SK-N-SH treated with all-trans-retinoic acid at 6 μM for 48 hours (cell line): ENCODE results near the gene ADH1C.

Experiments used
- ATAC-seq: fragments of 200-7000 bp; cut with Tn5 transposase; 3 replicates; pipeline ENCODE4 v1.9.1; 2020; ENCODE audit warnings: mild to moderate bottlenecking, moderate library complexity
- ARNTL ChIP-seq: fragments of 450-650 bp; formaldehyde crosslinking; IDR thresholded peaks from 2 replicates; pipeline ENCODE4 v1.5.0; 2020; ENCODE audit warnings: low read depth, mild to moderate bottlenecking, moderate library complexity, borderline replicate concordance
- BACH2 ChIP-seq: fragments of 250-450 bp; sonication (Bioruptor Pico); IDR thresholded peaks from 2 replicates; pipeline ENCODE4 v1.9.0; 2021; ENCODE audit warnings: mild to moderate bottlenecking, borderline replicate concordance
- CREB5 ChIP-seq: fragments of 250-450 bp; sonication (Bioruptor Pico); IDR thresholded peaks from 2 replicates; pipeline ENCODE4 v1.5.1; 2020; ENCODE audit warnings: low read depth, mild to moderate bottlenecking, moderate library complexity
- CSDC2 ChIP-seq: fragments of 250-450 bp; sonication (Bioruptor Pico); IDR thresholded peaks from 2 replicates; pipeline ENCODE4 v1.5.0; 2020; ENCODE audit warnings: mild to moderate bottlenecking, moderate library complexity
- CSRNP3 ChIP-seq: fragments of 250-450 bp; sonication (Bioruptor Pico); IDR thresholded peaks from 2 replicates; pipeline ENCODE4 v1.5.1; 2021; ENCODE audit warnings: mild to moderate bottlenecking, moderate library complexity
- ESRRG ChIP-seq: fragments of 250-450 bp; sonication (Bioruptor Pico); IDR thresholded peaks from 2 replicates; pipeline ENCODE4 v1.6.1; 2021; ENCODE audit warnings: mild to moderate bottlenecking
- GLIS3 ChIP-seq: fragments of 250-450 bp; sonication (Bioruptor Pico); IDR thresholded peaks from 2 replicates; pipeline ENCODE4 v1.5.0; 2020; ENCODE audit warnings: mild to moderate bottlenecking, moderate library complexity
- PATZ1 ChIP-seq: fragments of 250-450 bp; sonication (Bioruptor Pico); IDR thresholded peaks from 2 replicates; pipeline ENCODE4 v1.8.0; 2020; ENCODE audit warnings: mild to moderate bottlenecking, moderate library complexity, borderline replicate concordance
- PPARA ChIP-seq: fragments of 250-450 bp; sonication (Bioruptor Pico); IDR thresholded peaks from 2 replicates; pipeline ENCODE4 v1.5.0; 2020; ENCODE audit warnings: mild to moderate bottlenecking, borderline replicate concordance
- RARB ChIP-seq: fragments of 250-450 bp; sonication (Bioruptor Pico); IDR thresholded peaks from 2 replicates; pipeline ENCODE4 v1.8.0; 2021; ENCODE audit warnings: mild to moderate bottlenecking, moderate library complexity
- SNAI2 ChIP-seq: fragments of 250-450 bp; sonication (Bioruptor Pico); IDR thresholded peaks from 2 replicates; pipeline ENCODE4 v1.5.0; 2020; ENCODE audit warnings: mild to moderate bottlenecking, moderate library complexity
- TCF4 ChIP-seq: fragments of 250-450 bp; sonication (Bioruptor Pico); IDR thresholded peaks from 2 replicates; pipeline ENCODE4 v1.8.0; 2021; ENCODE audit warnings: mild to moderate bottlenecking, moderate library complexity, borderline replicate concordance
- TOX ChIP-seq: fragments of 250-450 bp; sonication (Bioruptor Pico); IDR thresholded peaks from 2 replicates; pipeline ENCODE4 v1.8.0; 2021; ENCODE audit warnings: mild to moderate bottlenecking, moderate library complexity, borderline replicate concordance
- TSHZ2 ChIP-seq: fragments of 250-450 bp; sonication (Bioruptor Pico); IDR thresholded peaks from 2 replicates; pipeline ENCODE4 v1.5.0; 2020; ENCODE audit warnings: mild to moderate bottlenecking, moderate library complexity
- ZC3H10 ChIP-seq: fragments of 250-450 bp; sonication (Bioruptor Pico); IDR thresholded peaks from 2 replicates; pipeline ENCODE4 v1.5.1; 2021; ENCODE audit warnings: mild to moderate bottlenecking, moderate library complexity
- ZNF565 ChIP-seq: fragments of 450-650 bp; formaldehyde crosslinking; conservative IDR thresholded peaks from 2 replicates; pipeline ENCODE4 v1.5.0; 2020; ENCODE audit warnings: low read depth, mild to moderate bottlenecking, moderate library complexity
- ZNF70 ChIP-seq: fragments of 450-650 bp; formaldehyde crosslinking; IDR thresholded peaks from 2 replicates; pipeline ENCODE4 v1.5.0; 2020; ENCODE audit warnings: mild to moderate bottlenecking, moderate library complexity

ADH1C gene

GRCh38 chr4:99399017-99399416 lies 46.5 kb upstream of the ADH1C start:
- ATAC-seq, result no peak
- TF ChIP-seq RARB (CRISPR knock-in tag), result no peak
- no peak for TF ChIP-seq GLIS3 (CRISPR knock-in tag)
- TF ChIP-seq PATZ1, result no peak
- TF ChIP-seq SNAI2 (CRISPR knock-in tag), result no peak
- TF ChIP-seq BACH2, result no peak
- no peak for TF ChIP-seq TSHZ2 (CRISPR knock-in tag)
- no peak for TF ChIP-seq ZC3H10 (CRISPR knock-in tag)
- TF ChIP-seq TCF4 (CRISPR knock-in tag), result no peak
- TF ChIP-seq ESRRG (CRISPR knock-in tag), result no peak
- no peak for TF ChIP-seq CSDC2
- no peak for TF ChIP-seq TOX (CRISPR knock-in tag)
- no peak for TF ChIP-seq ARNTL (CRISPR knock-in tag)

- no peak for ATAC-seq
- TF ChIP-seq ESRRG (CRISPR knock-in tag), result no peak
- no peak for TF ChIP-seq TCF4 (CRISPR knock-in tag)
- TF ChIP-seq PATZ1, result no peak
- TF ChIP-seq CREB5 (CRISPR knock-in tag), result no peak
- no peak for TF ChIP-seq TOX (CRISPR knock-in tag)
- TF ChIP-seq CSDC2, result no peak
- TF ChIP-seq CSRNP3 (CRISPR knock-in tag), result no peak
- TF ChIP-seq BACH2, result no peak
These were observed 43.2 kb upstream of the ADH1C start for GRCh38 chr4:99395595-99396364.

- ATAC-seq, result no peak
- no peak for TF ChIP-seq PATZ1
- TF ChIP-seq, all 23 proteins: peak for 0
These were observed 42.4 kb upstream of the ADH1C start for GRCh38 chr4:99394896-99395295.

- no peak for ATAC-seq
- TF ChIP-seq ESRRG (CRISPR knock-in tag) (no peak), ZC3H10 (CRISPR knock-in tag) (no peak), ZNF70 (CRISPR knock-in tag) (no peak), TSHZ2 (CRISPR knock-in tag) (no peak), ZNF565 (CRISPR knock-in tag) (no peak), CSDC2 (no peak), TCF4 (CRISPR knock-in tag) (no peak), PATZ1 (no peak), TOX (CRISPR knock-in tag) (no peak), GLIS3 (CRISPR knock-in tag) (no peak), PPARA (no peak)
These were observed 37.5 kb upstream of the ADH1C start for GRCh38 chr4:99390055-99390454.
